Mesothelial cell of epicardium (in vitro differentiated cells): Measurements from ENCODE around the gene ARMC2. TPM values are rescaled to one million over a fixed set of nuclear protein-coding genes. Genes with fewer than 3 reads are reported as not detected.
A peak's percentile ranks its signal among the peaks of the same experiment; 100 is the strongest.

ENCODE experiments used
- DNase-seq, 2 experiments: peaks; one replicate each; pipeline ENCODE4 v3.0.0; 2021; ENCODE audit warnings: low spot score in 2 of 2; ENCODE audit not compliant: unreplicated experiment in 2 of 2
- H3K27ac Mint-ChIP-seq: 2 replicates; pipeline ENCODE4 v1.8.0; 2021; ENCODE audit warnings: mixed read lengths
- H3K27me3 Mint-ChIP-seq: 2 replicates; pipeline ENCODE4 v1.8.0; 2021; ENCODE audit warnings: low read depth, mixed read lengths
- H3K36me3 Mint-ChIP-seq: 2 replicates; pipeline ENCODE4 v1.8.0; 2021; ENCODE audit warnings: mixed read lengths
- H3K4me1 Mint-ChIP-seq: 2 replicates; pipeline ENCODE4 v1.8.0; 2021; ENCODE audit warnings: mixed read lengths
- H3K4me3 Mint-ChIP-seq: 2 replicates; pipeline ENCODE4 v1.8.0; 2021; ENCODE audit warnings: mild to moderate bottlenecking, moderate library complexity, mixed read lengths
- H3K9me3 Mint-ChIP-seq: 2 replicates; pipeline ENCODE4 v1.8.0; 2021; ENCODE audit warnings: mixed read lengths
- CTCF ChIP-seq: fragments of 200-600 bp; sonication (generic); IDR thresholded peaks from one replicate; pipeline ENCODE4 v1.5.0; 2021; ENCODE audit warnings: antibody characterized with exemption; ENCODE audit not compliant: unreplicated experiment
- total RNA-seq: library from RNA; stranded (reverse); gene quantifications from 3 replicates; pipeline ENCODE4 v1.2.1, GENCODE V29; 2021

The ARMC2 gene
- total RNA-seq, 1 donor from 2014 or later, result 16.5 TPM

GRCh38 chr6:108873971-108874370 is 25.7 kb downstream of the ARMC2 start:
- no peak for DNase-seq
- Mint-ChIP-seq H3K9me3 (no peaks in the 10 kb centered on the region), H3K36me3 (peaks cover 17% of the 10 kb centered on the region), H3K4me3 (no peak overlapping the region), H3K27ac (no peak overlapping the region), H3K27me3 (no peaks in the 10 kb centered on the region), H3K4me1 (peaks cover 5% of the 10 kb centered on the region)
- no peak for TF ChIP-seq CTCF

GRCh38 chr6:108874470-108875160 is 26.4 kb downstream of the ARMC2 start:
- no peak for TF ChIP-seq CTCF
- Mint-ChIP-seq H3K4me1 (peaks cover 4% of the 10 kb centered on the region), H3K27ac (no peak overlapping the region), H3K27me3 (no peaks in the 10 kb centered on the region), H3K9me3 (no peaks in the 10 kb centered on the region), H3K36me3 (peaks cover 22% of the 10 kb centered on the region), H3K4me3 (no peak overlapping the region)
- no peak for DNase-seq

- no peaks in the 10 kb centered on the region for H3K4me1 Mint-ChIP-seq
- DNase-seq, result no peak
- H3K9me3 Mint-ChIP-seq, result no peaks in the 10 kb centered on the region
- peaks cover 27% of the 10 kb centered on the region for H3K36me3 Mint-ChIP-seq
- H3K27ac Mint-ChIP-seq, result no peak overlapping the region
- no peak for TF ChIP-seq CTCF
- no peaks in the 10 kb centered on the region for H3K27me3 Mint-ChIP-seq
- no peak overlapping the region for H3K4me3 Mint-ChIP-seq
Measured at GRCh38 chr6:108875161-108875555, 26.9 kb downstream of the ARMC2 start.

- H3K36me3 Mint-ChIP-seq, result peaks cover 31% of the 10 kb centered on the region
- H3K27me3 Mint-ChIP-seq, result no peaks in the 10 kb centered on the region
- peak overlapping the region; percentile 38 for H3K27ac Mint-ChIP-seq
- TF ChIP-seq CTCF, result no peak
- no peak for DNase-seq
- no peaks in the 10 kb centered on the region for H3K9me3 Mint-ChIP-seq
- H3K4me1 Mint-ChIP-seq, result no peaks in the 10 kb centered on the region
- H3K4me3 Mint-ChIP-seq, result no peak overlapping the region
Measured at GRCh38 chr6:108877046-108877751, 29.0 kb downstream of the ARMC2 start.

- H3K4me1 Mint-ChIP-seq, result no peaks in the 10 kb centered on the region
- peaks cover 10% of the 10 kb centered on the region for H3K9me3 Mint-ChIP-seq
- no peak for TF ChIP-seq CTCF
- peaks cover 39% of the 10 kb centered on the region for H3K36me3 Mint-ChIP-seq
- H3K4me3 Mint-ChIP-seq, result no peak overlapping the region
- no peaks in the 10 kb centered on the region for H3K27me3 Mint-ChIP-seq
- no peak overlapping the region for H3K27ac Mint-ChIP-seq
- no peak for DNase-seq
Measured at GRCh38 chr6:108878942-108879341, 30.7 kb downstream of the ARMC2 start.
